ENCODE measurements around the gene ATP2B3. TPM values are rescaled to one million over a fixed set of nuclear protein-coding genes. Genes with fewer than 3 reads are reported as not detected.

The ATP2B3 gene
- total RNA-seq, 1 donor from 2014 or later, result not detected

- no peak overlapping the region for H3K4me3 Mint-ChIP-seq
- H3K9me3 Mint-ChIP-seq, result no peaks in the 10 kb centered on the region
- no peak for TF ChIP-seq CTCF (IDR thresholded peaks at IDR 0.05)
- H3K4me1 Mint-ChIP-seq, result peaks cover 39% of the 10 kb centered on the region
- no peak overlapping the region for H3K27ac Mint-ChIP-seq
- DNase-seq, result no peak
- intact Hi-C loops (cut with micrococcal nuclease), result loop anchor here (10.0 kb wide), 1 partner anchor 53 kb away; the partner anchor contains the start of gene DUSP9
- no peaks in the 10 kb centered on the region for H3K27me3 Mint-ChIP-seq
- POLR2A ChIA-PET, result no interaction called here
- no peak for ATAC-seq (ENCODE audit: low read depth)
- CTCF ChIA-PET, result no interaction called here
- peaks cover 59% of the 10 kb centered on the region for H3K36me3 Mint-ChIP-seq (ENCODE audit: low read depth)
These were observed 74.8 kb downstream of the ATP2B3 start for GRCh38 chrX:153592091-153592833.

- intact Hi-C loops (cut with micrococcal nuclease), result loop anchor here (10.0 kb wide), 1 partner anchor 52 kb away; the partner anchor contains the start of gene DUSP9
- CTCF ChIA-PET, result no interaction called here
- H3K9me3 Mint-ChIP-seq, result no peaks in the 10 kb centered on the region
These were observed 75.7 kb downstream of the ATP2B3 start for GRCh38 chrX:153592966-153593688.

GRCh38 chrX:153593811-153594500, 76.5 kb downstream of the ATP2B3 start:
- CTCF ChIA-PET, result no interaction called here
- H3K36me3 Mint-ChIP-seq (ENCODE audit: low read depth), result peaks cover 48% of the 10 kb centered on the region
- intact Hi-C loops (cut with micrococcal nuclease), result loop anchor here (10.0 kb wide), 1 partner anchor 51 kb away; the partner anchor contains the start of gene DUSP9
- H3K27me3 Mint-ChIP-seq, result no peaks in the 10 kb centered on the region
- peaks cover 48% of the 10 kb centered on the region for H3K4me1 Mint-ChIP-seq
- DNase-seq (no peak), ATAC-seq (ENCODE audit: low read depth) (no peak)
- H3K9me3 Mint-ChIP-seq, result no peaks in the 10 kb centered on the region
- TF ChIP-seq CTCF (IDR thresholded peaks at IDR 0.05), result no peak
- H3K4me3 Mint-ChIP-seq, result no peak overlapping the region
- no peak overlapping the region for H3K27ac Mint-ChIP-seq
- POLR2A ChIA-PET, result no interaction called here

More at GRCh38 chrX:153592966-153593688, 75.7 kb downstream of the ATP2B3 start:
- no peak overlapping the region for H3K27ac Mint-ChIP-seq
- H3K4me1 Mint-ChIP-seq, result peaks cover 46% of the 10 kb centered on the region
- H3K27me3 Mint-ChIP-seq, result no peaks in the 10 kb centered on the region
- no peak for TF ChIP-seq CTCF (IDR thresholded peaks at IDR 0.05)
- ATAC-seq (ENCODE audit: low read depth) (no peak), DNase-seq (no peak)
- H3K36me3 Mint-ChIP-seq (ENCODE audit: low read depth), result peaks cover 52% of the 10 kb centered on the region
- no peak overlapping the region for H3K4me3 Mint-ChIP-seq
- POLR2A ChIA-PET, result no interaction called here

GRCh38 chrX:153595387-153595786, 77.9 kb downstream of the ATP2B3 start:
- Mint-ChIP-seq H3K27ac (no peak overlapping the region), H3K9me3 (no peaks in the 10 kb centered on the region), H3K36me3 (ENCODE audit: low read depth) (peaks cover 46% of the 10 kb centered on the region), H3K27me3 (no peaks in the 10 kb centered on the region), H3K4me1 (peaks cover 52% of the 10 kb centered on the region), H3K4me3 (no peak overlapping the region)
- intact Hi-C loops (cut with micrococcal nuclease), result loop anchor here (5.0 to 10.0 kb wide), 3 partner anchors 49 to 653 kb away; partner anchors contain the start of genes ARHGAP4 and DUSP9
- ChIA-PET POLR2A (interaction anchor here (1.3 kb wide), 1 partner anchor 12 kb away, joined by 3 read pairs; no protein-coding TSS in a partner anchor), CTCF (no interaction called here)
- DNase-seq (no peak), ATAC-seq (ENCODE audit: low read depth) (no peak)
- TF ChIP-seq CTCF (IDR thresholded peaks at IDR 0.05), result no peak

Measured in activated B cell treated with CpG ODN at 0.5 μM for 24 hours (primary cell).